HG03108 (cell line): ENCODE results near the gene FRMPD1.

ENCODE experiments used
- ATAC-seq: cut with Tn5 transposase; IDR thresholded peaks from one replicate; pipeline ENCODE4 v1.9.1; 2021; ENCODE audit warnings: moderate library complexity; ENCODE audit not compliant: unreplicated experiment

Gene FRMPD1

GRCh38 chr9:37769306-37769705 is 118.6 kb downstream of the FRMPD1 start:
- ATAC-seq = no peak

GRCh38 chr9:37769995-37770394 is 119.2 kb downstream of the FRMPD1 start:
- no peak for ATAC-seq

- no peak for ATAC-seq
Measured at GRCh38 chr9:37775216-37775919, 124.6 kb downstream of the FRMPD1 start.

- ATAC-seq = no peak
Measured at GRCh38 chr9:37776328-37776727, 125.6 kb downstream of the FRMPD1 start.

GRCh38 chr9:37778534-37778933 is 127.8 kb downstream of the FRMPD1 start:
- no peak for ATAC-seq

DNA sequence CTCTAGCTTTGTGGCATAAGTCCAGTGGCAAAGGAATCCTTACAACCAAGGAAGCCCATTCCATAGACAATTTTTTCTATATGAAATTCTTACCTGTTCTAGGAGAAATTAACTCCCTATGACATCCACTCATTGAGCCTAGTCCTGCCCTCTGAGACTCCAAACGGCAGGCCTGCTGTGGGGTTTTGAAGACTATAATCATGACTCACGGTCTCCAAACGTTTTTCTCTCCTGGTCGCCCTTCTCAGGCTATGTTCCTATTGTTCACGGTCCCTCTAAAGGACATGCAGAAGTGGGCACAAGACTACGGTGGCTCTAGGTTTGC is 133.5 kb downstream of the FRMPD1 start:
- no peak for ATAC-seq

DNA sequence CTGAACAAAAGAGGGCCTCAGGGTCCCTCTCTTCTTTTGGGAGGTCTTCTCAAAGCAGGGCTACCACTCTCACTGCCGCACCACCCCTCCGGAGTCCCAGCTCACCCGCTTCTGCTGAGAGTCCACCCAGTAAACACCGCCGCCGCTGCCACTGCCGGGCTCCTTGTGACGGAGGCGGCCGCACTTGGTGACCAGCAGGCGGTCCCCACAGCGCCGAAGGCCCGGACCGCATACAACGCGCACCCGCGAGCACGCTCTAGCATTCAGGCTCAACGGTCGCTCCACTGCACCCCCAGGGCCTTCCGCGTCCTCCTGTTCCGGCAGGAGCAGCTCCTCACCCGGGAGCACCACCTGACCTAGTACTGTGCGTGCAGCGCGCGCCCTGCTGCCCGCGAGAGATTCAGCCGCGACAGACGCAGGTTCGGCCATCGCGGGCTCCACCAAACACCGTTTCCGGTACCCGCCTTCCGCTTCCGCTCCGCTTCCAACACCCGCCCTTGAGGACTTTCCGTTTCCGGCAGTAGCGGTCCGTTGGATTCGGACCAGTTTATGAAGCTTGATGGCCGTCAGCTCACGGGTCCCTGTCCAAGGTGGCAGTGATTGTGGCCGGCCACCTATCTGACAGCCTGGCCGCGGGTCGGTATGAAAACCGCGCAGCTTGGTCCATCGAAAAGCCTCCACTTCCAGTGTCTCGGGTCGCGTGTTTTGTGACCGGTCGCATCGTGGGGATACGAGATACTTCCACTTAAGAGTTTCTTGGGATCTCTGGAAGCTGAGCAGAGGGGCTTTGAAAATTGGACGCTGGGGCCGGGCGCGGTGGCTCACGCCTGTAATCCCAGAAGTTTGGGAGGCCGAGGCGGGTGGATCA is 134.1 kb downstream of the FRMPD1 start, which contains the start of gene EXOSC3:
Gene EXOSC3 (minus strand): TSS at position 449 of the 868 bp plus-strand sequence. CDS start 20 bp downstream, at position 429.
- peak; percentile 93 for ATAC-seq

DNA sequence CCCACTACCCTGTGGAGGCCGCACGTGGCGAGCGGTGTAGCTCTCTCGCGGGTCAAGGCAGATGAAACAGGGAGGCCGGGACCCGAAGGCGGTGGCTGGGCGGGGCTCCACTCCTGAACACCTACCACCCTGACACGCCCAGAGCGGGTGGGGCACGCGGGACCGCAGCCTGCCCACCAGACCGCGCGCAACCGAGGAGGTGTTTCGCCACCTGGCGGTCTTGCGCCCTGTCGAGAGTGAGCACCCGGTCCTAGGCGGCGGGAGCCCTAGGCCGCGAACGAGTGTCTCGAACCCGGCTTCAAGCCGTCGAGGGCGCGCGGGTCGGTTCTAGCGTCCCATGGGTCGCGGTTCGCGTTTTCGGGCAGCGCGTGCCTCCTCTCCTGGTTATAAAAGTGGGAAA is 136.3 kb downstream of the FRMPD1 start:
- ATAC-seq = no peak

DNA sequence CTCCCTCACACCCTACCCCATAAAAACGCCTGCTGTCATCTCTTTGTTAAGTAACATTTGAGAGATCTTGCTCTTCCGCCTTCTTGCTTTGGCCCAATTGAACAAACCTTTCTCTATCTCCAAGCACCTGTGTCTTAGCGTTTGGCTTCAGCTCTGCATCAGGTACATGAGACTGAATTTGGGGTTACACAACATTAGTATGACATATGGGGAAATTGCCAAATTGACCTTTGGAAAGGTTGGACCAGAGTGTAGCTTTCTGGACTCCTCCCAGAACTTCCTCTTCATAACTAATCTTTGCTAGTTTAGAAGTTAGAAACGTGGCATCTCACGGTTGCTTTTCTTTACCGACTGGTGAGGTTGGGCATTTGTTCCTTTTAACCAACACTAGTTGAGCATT is 137.6 kb downstream of the FRMPD1 start:
- no peak for ATAC-seq

DNA sequence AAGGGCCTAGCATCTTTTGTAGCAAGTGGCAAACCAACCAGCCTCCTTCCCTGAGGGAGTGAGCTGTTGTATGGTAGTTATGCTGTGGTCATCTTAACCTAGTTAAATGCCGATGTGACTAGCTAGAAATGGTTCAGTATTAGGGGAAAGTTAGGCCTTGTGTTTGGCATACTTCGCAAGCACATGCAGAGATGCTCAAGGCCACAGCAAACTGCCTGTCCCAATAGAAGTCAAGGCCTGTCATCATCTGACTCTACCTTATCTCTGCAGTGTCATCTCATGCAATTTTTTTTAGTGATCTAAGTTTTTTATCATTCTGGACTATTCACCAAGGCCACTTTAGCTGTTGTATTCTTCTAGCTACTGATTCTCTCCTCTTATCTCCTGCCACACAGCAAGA is 139.3 kb downstream of the FRMPD1 start:
- ATAC-seq = no peak

GRCh38 chr9:37792122-37792521 is 141.4 kb downstream of the FRMPD1 start:
- no peak for ATAC-seq

DNA sequence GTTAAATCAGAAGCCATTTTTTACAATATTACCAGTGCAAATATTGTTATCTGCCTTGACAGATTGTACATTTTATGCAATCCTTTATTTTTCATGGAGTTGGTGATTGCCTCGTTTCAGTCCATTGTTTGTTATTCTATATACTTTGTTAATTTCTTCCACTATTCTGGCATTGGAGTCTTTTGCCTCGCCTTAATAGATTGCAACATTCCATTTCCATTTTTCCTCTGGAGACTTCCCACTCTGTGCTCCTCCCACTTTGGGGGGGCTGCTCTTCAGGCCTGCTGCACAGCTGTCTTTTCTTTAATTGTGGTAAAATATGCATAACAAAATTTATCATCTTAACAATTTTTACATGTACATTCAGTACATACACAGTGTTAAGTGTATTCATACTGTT is 145.5 kb downstream of the FRMPD1 start:
- ATAC-seq = no peak
